ENCODE data around the gene INHBA. TPM values are rescaled to one million over a fixed set of nuclear protein-coding genes. Genes with fewer than 3 reads are reported as not detected.

Gene INHBA
- total and polyA plus RNA-seq, 2 donors (not counting 3 experiments of a cell fraction or from before 2014, with no cell fraction given): 22.9 to 23.2 TPM

DNA sequence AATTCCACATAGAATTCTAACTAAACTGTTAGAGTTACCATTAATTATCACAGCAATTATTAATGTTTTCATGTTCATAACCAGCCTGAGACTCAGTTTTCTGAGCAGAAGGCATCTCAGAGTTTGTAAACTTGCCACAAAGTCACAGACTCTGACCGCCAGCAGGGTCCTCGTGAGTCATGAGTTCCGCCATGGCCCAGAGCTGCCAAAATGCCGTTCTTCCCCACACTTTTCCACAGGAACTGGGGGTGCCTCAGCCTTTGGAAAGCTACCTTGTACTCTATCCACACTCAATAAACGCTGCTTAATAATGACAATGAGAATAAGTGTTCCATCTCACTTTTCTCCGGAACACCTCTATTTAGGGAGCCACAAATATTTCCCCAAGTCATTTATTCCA, 22.1 kb upstream of the INHBA start:
- Histone ChIP-seq H3K9me1 (replicated peaks; ENCODE audit: control insufficient read depth, extremely low read depth, insufficient read depth, low read length) (no peaks in the 10 kb centered on the region), H3K4me1 (ENCODE audit: control insufficient read depth, extremely low read depth, insufficient read depth, low read length) (no peaks in the 10 kb centered on the region), H3K27ac (ENCODE audit: insufficient read depth, low read depth, low read length) (no peak overlapping the region), H3K9ac (replicated peaks; ENCODE audit: extremely low read depth, insufficient read depth, low read length) (no peak overlapping the region), H3K4me3 (replicated peaks in 1 of 3; ENCODE audit: insufficient read depth in 1 of 3, low read depth in 1 of 3, low read length in 3 of 3) (no peak overlapping the region), H4K20me1 (replicated peaks; ENCODE audit: control insufficient read depth, extremely low read depth, insufficient read depth, low read length) (no peaks in the 10 kb centered on the region), H3K9me3 (replicated peaks; ENCODE audit: control insufficient read depth, insufficient read depth, low read length) (no peaks in the 10 kb centered on the region), H3K27me3 (ENCODE audit: control insufficient read depth in 2 of 2, insufficient read depth in 2 of 2, low read length in 2 of 2) (peaks cover 3 to 8% of the 10 kb centered on the region in 2 experiments), H3K79me2 (ENCODE audit: control insufficient read depth, insufficient read depth, low read length) (no peaks in the 10 kb centered on the region), H3K36me3 (ENCODE audit: control insufficient read depth in 2 of 2, extremely low read depth in 1 of 2, insufficient read depth in 2 of 2, low read length in 2 of 2) (no peaks in the 10 kb centered on the region), H3K4me2 (ENCODE audit: insufficient read depth, low read length) (no peak overlapping the region), H2AFZ (ENCODE audit: low read depth, low read length) (no peak overlapping the region)
- no TSS peak for BruUV-seq (replicated peaks)
- ChIA-PET POLR2A (no interaction called here), CTCF (interaction anchor here (0.6 to 3.4 kb wide), 3 partner anchors 14 to 1492 kb away, joined by 3 to 13 read pairs (median 3); no protein-coding TSS in a partner anchor)
- TF ChIP-seq, protein P1, sequence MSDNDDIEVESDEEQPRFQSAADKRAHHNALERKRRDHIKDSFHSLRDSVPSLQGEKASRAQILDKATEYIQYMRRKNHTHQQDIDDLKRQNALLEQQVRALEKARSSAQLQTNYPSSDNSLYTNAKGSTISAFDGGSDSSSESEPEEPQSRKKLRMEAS (IDR thresholded peaks at IDR 0.05; ENCODE audit: insufficient read depth, insufficient read length): no peak
- TF ChIP-seq, protein P2, sequence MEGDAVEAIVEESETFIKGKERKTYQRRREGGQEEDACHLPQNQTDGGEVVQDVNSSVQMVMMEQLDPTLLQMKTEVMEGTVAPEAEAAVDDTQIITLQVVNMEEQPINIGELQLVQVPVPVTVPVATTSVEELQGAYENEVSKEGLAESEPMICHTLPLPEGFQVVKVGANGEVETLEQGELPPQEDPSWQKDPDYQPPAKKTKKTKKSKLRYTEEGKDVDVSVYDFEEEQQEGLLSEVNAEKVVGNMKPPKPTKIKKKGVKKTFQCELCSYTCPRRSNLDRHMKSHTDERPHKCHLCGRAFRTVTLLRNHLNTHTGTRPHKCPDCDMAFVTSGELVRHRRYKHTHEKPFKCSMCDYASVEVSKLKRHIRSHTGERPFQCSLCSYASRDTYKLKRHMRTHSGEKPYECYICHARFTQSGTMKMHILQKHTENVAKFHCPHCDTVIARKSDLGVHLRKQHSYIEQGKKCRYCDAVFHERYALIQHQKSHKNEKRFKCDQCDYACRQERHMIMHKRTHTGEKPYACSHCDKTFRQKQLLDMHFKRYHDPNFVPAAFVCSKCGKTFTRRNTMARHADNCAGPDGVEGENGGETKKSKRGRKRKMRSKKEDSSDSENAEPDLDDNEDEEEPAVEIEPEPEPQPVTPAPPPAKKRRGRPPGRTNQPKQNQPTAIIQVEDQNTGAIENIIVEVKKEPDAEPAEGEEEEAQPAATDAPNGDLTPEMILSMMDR (IDR thresholded peaks at IDR 0.05; ENCODE audit: extremely low read depth in 1 of 2, insufficient read depth in 1 of 2, low read depth in 1 of 2, low read length in 2 of 2): no peak
- TF ChIP-seq MYC (IDR thresholded peaks at IDR 0.05; ENCODE audit: low read depth, low read length) (no peak), JUN (IDR thresholded peaks at IDR 0.05; ENCODE audit: borderline replicate concordance, insufficient read depth, insufficient read length, low read depth) (no peak), EZH2 (IDR thresholded peaks at IDR 0.05; ENCODE audit: borderline replicate concordance, low read depth, low read length, severe bottlenecking) (no peak), GATA2 (IDR thresholded peaks at IDR 0.05; ENCODE audit: insufficient read depth, insufficient read length, low read depth, low read length) (no peak), POLR2A (IDR thresholded peaks at IDR 0.05; ENCODE audit: low read depth, low read length) (no peak), POLR2AphosphoS5 (IDR thresholded peaks at IDR 0.05; ENCODE audit: insufficient read depth, low read depth, low read length) (no peak), FOS (IDR thresholded peaks at IDR 0.05; ENCODE audit: borderline replicate concordance, insufficient read depth, low read length) (no peak)
- dilution Hi-C loops (cut with MboI; ENCODE audit: extremely low pct_ligation_motif_present, low sequenced_read_pairs) (no loop called here), intact Hi-C loops (cut with micrococcal nuclease) (no loop called here)
- DNase-seq (ENCODE audit: low read depth, low spot score) (no peak), FAIRE-seq (no peak)
